GM19438 (cell line): ENCODE measurements around the gene HES6.

ENCODE experiments used
- ATAC-seq: cut with Tn5 transposase; IDR thresholded peaks from one replicate; pipeline ENCODE4 v1.9.1; 2021; ENCODE audit warnings: low read depth; ENCODE audit not compliant: unreplicated experiment

Gene HES6, protein sequence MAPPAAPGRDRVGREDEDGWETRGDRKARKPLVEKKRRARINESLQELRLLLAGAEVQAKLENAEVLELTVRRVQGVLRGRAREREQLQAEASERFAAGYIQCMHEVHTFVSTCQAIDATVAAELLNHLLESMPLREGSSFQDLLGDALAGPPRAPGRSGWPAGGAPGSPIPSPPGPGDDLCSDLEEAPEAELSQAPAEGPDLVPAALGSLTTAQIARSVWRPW

DNA sequence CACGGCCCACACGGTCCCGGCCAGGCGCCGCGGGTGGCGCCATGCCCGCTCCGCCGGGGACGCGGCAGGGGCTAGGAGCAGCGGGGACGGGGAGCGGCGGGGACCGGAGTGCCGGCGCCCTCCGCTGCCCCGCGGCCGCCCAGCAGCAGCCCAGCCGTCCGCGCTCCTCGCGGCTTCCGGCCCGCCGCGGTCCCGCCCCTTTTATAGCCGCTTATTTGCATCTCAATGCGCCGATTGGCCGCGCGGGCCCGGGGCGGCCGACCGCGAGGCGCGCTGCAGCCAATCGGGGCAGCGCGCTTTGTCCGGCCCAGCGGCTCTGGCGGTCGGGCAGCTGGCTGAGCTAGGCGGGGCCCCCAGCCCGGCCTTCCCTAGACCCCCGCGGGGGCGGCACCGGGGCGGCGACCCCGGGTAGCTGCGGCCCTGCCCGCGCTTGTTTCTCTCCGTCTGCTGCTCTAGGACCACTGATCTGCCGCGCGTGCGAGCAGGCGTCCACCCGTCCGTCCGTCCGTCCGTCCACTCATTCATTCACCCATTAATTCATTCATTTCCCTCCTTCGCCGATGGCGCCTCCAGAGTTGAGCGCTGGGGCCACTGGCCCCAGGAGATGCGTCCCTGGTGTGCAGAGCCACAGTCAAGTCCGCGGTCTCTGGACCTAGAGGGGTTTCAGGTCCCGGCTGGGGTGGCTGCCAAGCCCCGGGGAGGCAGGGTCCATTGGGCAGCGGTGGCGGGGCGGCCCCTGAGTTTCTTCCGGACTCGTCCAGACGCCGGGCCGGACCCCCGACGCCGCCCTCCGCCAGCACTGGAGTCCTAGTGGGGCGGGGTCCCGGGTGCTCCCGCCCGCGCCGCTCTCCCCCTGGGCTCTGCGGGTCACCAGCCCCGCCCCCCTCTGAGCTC is at the start of gene HES6:
Gene HES6 (minus strand): TSS at position 176 of the 894 bp plus-strand sequence. CDS start 133 bp downstream, at position 43.
- ATAC-seq: peak; percentile 82

DNA sequence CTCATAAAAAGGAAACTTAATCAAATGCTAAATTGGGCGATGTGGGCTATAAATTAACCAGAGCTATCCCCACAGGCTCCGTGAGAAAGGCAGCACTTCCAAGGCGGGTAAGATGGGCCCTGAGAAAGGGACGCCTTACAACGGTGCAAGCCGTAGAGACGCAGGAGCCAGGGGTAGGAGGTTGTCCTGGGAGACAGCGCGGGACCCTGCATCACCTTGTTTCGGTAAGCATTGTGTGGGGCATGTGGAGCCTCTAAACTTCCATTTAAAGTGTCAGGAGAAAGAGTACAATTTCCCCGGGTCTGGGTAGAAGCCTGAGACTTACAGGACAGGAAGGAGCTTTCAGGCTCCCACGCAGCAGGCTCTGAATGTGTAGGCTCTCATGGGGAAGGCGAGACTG is 49.7 kb upstream of the HES6 start:
- ATAC-seq: no peak

DNA sequence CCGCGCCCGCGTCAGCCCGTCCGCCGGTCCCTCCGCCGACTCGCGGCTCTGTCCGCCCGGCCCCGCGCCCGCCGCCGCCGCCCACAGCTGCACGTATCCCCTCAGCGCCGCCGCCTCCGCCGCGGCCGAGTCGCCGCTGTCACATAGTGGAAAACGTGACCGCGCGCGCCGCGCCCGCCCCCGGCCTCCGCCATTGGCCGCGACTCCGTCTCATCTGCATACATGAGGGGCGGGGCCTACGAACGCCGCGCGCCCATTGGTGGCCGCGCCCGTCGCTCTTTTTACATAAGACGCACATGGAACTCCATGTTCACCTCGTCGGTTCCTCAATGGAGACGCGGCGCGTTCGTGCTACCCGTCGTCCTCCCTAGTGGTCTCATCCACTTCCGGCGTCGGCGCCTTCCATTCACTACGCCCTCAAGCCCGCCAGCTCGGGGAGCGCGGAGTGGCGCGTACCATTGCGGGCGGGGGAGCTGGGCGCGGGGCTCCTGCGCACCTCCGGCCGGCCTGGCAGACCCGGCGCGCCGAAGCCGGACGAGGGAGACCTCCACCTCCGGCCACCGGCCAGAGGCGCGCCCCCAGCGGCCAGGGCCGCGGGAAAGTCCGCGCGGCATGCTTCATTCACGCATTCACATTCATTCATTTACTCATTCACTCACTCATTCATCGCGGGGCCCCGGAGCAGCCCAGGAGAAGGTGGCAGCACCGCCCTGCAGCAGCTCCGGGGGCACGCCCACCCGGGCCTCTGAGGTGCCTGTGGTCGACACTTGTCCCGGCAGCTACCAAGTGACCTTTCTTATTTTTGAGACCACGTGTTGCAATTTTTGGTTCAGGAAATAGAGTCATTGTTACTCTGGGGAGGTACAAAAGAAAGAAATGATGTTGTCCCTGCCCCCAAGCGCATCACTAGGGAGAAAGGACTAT is 49.1 kb upstream of the HES6 start:
- peak; percentile 89 for ATAC-seq

DNA sequence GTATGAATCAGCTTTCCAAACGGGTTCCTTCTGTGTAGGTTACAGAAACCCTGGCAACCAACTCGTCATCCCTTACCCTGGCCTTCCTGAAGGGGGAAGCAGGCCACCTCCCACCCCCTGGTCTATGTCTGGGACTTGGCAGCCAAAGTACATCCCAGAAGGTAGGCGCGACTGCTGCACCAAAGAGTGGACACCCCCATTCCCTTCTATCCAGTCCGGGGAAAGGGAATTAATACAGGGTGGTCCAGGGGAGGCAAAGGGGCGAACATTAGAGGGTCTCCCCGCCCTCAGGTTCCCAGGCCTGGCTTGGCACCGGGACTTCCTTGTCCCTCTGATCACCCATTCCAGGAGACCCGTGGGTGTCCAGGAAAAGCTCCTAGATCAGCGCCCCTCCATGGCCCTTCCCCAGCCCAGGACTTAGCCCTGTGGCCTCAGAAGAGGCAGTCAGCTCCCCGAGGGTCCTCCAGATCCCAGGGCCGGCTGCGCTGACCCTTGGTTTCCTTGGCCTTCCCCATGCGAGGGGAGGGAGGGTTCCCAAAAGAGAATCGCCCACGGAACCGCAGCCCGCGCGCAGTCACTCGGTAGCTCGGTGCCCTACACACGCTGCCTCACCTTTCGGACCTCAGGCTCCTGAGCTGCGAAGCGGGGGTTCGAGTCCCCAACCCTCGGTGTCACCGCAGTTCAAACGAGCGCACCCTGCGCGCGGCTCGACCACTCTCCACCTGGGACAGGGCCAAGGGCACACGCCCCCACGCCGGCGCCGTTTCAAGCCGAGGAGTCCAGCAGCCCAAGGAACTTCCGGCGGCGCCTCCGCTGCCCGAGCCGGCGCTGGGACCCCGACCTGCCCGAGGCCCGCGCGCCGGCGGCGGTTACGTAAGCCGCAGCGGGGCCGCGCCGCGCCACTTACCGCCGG is 48.2 kb upstream of the HES6 start, which contains the start of gene PER2:
Gene PER2 (minus strand): TSS at position 874 of the 913 bp plus-strand sequence. CDS start 10,674 bp downstream, outside the sequence.
- peak; percentile 39 for ATAC-seq

DNA sequence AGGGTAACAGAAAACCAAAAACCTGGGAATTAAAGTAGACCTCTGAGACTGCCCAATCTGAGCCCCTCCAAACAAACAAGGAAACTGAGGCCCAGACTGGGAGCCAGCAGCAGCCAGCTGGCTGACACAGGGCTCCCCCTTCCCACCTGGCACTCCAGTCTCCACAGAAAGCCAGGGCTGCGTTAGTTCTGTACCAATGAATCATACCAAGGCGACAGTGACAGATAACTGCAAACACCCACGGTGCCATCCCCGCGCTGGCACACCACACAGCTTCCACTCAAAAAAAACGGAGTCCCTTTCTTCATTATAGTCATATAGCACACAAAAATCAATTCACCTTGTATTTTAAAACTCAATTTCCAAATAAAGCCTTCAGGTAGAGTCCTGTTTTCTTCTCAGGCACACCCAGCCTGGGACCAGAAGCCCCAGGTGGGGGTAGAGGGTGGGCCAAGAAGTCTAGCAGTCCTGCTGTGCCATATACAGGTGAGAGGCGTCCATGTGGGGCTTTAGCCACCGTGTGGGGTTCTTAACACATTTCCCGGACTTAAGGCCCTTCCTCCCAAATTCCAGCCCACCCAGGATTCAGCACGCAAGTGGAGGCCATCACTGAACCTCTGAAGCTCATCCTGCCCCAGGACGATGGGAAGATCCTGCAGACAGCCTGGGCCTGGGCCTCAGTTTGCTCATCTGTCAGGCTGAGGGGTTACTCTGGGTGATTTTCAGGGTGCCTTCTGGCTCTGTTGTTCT is 47.3 kb upstream of the HES6 start:
- ATAC-seq: no peak

DNA sequence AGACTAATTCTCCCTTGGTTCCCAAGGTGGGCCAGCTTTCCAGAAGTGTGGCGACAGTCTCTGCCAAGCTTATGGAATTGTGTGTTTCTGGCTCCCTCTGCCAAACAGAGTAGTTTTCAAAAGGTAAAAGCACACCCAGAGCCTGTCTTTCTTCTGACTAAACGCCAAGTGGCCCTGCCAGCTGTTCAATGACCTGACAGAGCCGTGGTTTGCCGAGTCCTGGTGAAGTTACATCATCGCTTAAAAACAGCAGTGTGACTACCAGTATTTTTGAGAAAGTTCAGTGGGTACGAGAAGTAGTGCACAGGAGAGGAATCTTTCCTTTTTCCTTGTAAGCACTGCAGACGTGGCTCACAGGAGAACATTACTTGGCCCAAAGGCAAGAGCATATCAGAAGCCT is 46.7 kb upstream of the HES6 start:
- no peak for ATAC-seq

DNA sequence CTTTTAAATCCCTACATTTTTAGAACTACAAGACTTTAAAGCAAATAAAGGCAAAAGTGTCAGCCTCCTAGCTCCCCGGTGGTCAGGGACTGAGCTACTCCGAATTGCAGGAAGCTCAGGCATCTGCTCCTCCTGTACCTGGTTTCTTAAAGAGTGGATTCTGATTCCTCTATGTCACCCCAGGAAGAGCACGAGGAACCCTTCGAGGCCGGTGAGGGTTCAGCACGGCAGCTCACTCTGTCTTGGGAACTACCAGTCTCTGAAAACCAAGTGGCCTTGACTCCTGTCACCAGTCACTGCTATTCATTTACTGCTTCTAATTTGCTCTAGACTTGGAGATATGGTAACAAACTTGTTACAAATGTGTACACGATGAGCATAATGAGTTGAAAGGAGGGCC is 46.3 kb upstream of the HES6 start:
- ATAC-seq: no peak

DNA sequence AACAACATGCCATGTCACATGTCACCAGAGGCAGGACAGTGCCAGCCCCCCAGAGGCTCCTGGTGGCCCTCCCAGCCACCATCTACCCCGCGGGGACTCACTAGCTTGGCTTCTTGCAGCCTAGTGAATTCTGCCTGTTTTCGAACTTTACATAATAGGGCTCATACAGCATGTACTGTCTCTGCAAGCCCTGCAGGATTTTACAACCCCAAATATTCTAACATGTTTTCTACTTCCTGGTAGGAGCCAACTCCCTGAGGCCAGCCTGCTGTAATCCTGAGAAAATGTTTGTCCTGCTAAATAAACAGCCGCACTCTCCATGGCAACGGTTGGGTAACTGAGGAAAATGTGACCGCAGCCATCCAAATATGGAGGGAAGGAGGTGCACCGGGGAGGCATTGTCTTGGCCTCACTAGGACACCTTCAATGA is 45.8 kb upstream of the HES6 start:
- ATAC-seq: no peak

DNA sequence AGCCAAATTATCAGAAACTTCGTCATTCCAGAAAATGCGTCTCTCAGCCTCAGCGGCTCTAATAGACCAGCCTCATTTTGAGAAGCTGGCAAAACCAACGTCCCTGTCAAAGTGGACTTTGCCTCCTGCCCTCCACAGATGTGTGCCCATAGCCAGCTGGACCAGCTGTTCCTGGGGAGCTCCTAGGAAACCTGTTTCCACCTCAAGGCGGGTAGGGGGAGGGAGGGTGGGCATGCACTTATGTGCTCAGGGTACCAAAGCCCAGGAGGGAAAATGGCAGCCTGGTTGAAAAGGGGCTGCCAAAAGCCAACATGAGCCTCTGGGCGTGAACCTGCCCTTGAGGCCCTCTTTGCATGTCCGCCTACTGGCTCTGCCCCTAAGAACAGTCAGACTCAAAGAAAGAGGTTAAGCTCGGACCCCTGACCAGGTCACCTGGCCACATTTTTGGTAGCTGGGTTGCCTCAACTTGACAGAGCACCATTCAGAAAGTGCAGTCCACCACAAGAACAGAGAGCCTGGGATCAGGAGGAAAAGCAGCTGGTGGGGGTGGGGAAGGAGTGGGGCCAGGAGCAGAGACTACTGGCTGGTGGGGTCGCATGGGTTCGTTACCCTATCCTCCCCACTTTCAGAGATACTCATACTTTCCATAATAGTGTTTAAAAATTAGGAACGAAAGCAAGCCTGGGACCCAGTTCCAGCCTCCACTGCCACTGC is 45.1 kb upstream of the HES6 start:
- no peak for ATAC-seq

- no peak for ATAC-seq
Measured at GRCh38 chr2:238282861-238283738, 43.3 kb upstream of the HES6 start.

- ATAC-seq: no peak
Measured at GRCh38 chr2:238281826-238282480, 42.1 kb upstream of the HES6 start.

DNA sequence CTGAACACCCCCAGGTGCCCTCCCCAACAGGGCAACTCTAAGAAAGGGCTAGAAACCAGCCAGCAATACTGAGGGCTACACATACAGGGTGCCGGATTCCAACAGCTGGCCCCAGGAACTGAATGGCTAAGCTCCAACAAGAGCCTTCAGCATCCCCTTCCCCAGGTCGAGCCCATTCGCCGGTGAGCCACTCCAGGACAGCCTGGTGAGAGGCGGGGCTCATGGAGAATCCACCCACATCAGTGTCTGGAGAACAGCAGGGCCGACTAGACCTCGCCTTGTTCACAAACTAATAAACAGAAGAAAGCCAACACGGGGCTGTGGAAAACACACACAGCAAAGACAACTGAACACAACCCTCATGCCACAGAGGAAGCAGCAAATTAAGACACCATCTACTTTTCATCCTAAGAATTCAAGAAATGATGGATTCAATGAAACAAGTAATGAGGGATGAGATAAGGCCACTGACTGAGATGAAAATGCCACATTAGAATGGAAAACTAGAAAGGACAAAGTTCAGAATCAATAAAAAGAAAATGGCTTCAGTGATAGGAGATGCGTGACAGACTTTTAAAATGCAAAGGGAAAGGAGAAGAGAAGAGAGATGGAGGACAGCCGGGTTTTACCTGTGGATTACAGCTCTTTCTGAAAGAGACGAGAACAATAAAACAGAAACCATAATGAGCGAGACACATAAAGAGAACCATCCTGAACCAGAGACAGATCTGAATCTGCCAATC is 40.4 kb upstream of the HES6 start:
- no peak for ATAC-seq

- no peak for ATAC-seq
Measured at GRCh38 chr2:238279324-238279682, 39.5 kb upstream of the HES6 start.

DNA sequence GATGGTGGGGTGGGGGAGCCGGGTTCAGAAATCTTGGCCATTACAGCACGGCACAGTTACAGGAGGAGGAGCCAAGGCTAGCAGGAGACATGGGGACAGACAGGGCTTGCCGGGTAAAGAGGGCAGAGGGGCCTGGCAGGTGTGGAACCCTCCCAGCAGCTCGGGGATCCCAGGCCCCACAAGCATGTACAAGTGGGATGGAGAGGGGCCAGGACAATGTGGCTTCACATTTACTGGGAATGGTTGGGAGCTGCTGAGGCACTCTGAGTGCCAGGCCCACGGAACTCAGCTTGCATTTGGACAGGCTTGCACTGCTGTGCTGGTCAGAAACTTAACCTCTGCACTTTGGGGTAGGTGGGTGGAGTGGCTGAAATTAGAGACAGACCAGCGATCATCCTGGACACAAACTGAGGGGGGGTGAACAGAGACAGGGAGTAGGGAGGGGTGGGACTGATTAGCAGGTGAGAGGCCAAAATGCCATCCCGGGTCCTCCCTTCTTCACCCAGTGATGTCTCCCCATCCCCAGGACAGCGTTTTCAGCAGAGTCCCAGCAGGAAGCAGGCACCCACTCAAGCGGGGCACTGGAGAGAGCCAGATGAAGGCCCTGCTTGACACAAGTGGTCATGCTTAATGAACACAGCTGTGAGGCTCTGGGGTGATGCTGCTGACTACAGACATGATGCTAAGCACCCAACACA is 38.9 kb upstream of the HES6 start:
- ATAC-seq: no peak

DNA sequence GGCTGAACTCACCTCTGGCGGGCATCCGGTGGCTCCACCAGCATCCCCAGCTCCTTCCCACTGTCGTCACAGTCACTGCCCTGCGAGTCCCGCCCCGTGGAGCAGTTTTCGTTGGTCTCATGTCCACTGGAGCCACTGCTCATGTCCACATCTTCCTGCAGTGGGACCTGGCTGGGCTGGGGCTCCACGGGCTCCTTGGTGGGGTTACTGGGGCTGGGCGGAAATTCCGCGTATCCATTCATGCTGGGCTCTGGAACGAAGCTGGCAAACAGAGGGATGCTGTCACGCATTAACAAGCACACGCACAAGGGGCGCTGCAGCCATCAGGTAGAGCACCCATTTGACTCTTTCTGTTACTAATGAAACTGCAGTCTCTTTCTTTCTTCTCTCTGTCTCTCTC is 37.9 kb upstream of the HES6 start:
- ATAC-seq: no peak
